A549 (cell line): ENCODE data around the gene FCRL6. TPM values are rescaled to one million over a fixed set of nuclear protein-coding genes. Genes with fewer than 3 reads are reported as not detected.

ENCODE experiments used
- ATAC-seq, 2 experiments: fragments of 200-7000 bp in 1 of 2; fragments of >200 bp in 1 of 2; cut with Nextera tagmentation in 1 of 2; cut with Tn5 transposase in 1 of 2; 3 replicates each; pipeline versions ENCODE4 v1.8.0 to v1.9.1; 2018 to 2020; ENCODE audit warnings: mild to moderate bottlenecking in 1 of 2, moderate library complexity in 1 of 2
- CTCF ChIA-PET: fragments of 300-600 bp; sonication (Branson Sonifier 250); formaldehyde crosslinking; extraction: SDS; loops from one replicate; lab custom pipeline; 2021; ENCODE audit warnings: antibody characterized with exemption, inconsistent platforms; lab: Yijun Ruan, JAX
- POLR2A ChIA-PET: fragments of 350-600 bp; formaldehyde crosslinking; extraction: SDS; loops from one replicate; lab custom pipeline; 2021; ENCODE audit warnings: antibody characterized with exemption, inconsistent platforms; lab: Yijun Ruan, JAX
- DNase-seq, 2 experiments: peaks; one replicate each; pipeline versions ENCODE4 v3.0.0 to v3.0.0-alpha.2; 2011 to 2016; ENCODE audit warnings: low read depth in 1 of 2, low spot score in 1 of 2
- FAIRE-seq: peaks from 2 replicates; lab custom pipeline; 2011; peaks lifted over from hg19 to GRCh38; lab: Jason Lieb, UNC
- H3K27ac ChIP-seq, 2 experiments: fragments of >200 bp; sonication (Bioruptor Twin); formaldehyde crosslinking; 3 replicates each; pipeline ENCODE4 v1.5.1; 2016 to 2017
- H3K4me1 ChIP-seq: fragments of >200 bp; sonication (Bioruptor Twin); formaldehyde crosslinking; 3 replicates; pipeline ENCODE4 v1.6.1; 2016
- H3K4me2 ChIP-seq: fragments of >200 bp; sonication (Bioruptor Twin); formaldehyde crosslinking; 3 replicates; pipeline ENCODE4 v1.6.1; 2016
- H3K4me3 ChIP-seq: fragments of >200 bp; sonication (Bioruptor Twin); formaldehyde crosslinking; 3 replicates; pipeline ENCODE4 v1.5.1; 2016
- H3K9me3 ChIP-seq: fragments of >200 bp; sonication (Bioruptor Twin); formaldehyde crosslinking; 3 replicates; pipeline ENCODE4 v1.6.1; 2016
- BHLHE40 ChIP-seq: IDR thresholded peaks from 2 replicates; pipeline ENCODE4 v1.6.1; 2012; ENCODE audit warnings: low read depth, low read length, inconsistent platforms
- CBX2 ChIP-seq: fragments of 200-600 bp; sonication (generic); IDR thresholded peaks from 2 replicates; pipeline ENCODE4 v1.6.1; 2016; ENCODE audit warnings: low read depth, mild to moderate bottlenecking, borderline replicate concordance
- CHD2 ChIP-seq: fragments of 150-350 bp; IDR thresholded peaks from 2 replicates; pipeline ENCODE4 v1.6.1; 2014; ENCODE audit warnings: low read length; ENCODE audit not compliant: partially characterized antibody
- E2F6 ChIP-seq: IDR thresholded peaks from 2 replicates; pipeline ENCODE4 v1.6.1; 2012; ENCODE audit warnings: low read depth, borderline replicate concordance
- ELK1 ChIP-seq: fragments of 150-350 bp; IDR thresholded peaks from 2 replicates; pipeline ENCODE4 v1.6.1; 2014; ENCODE audit warnings: low read depth, mild to moderate bottlenecking, low read length
- HDAC2 ChIP-seq: fragments of 200-600 bp; sonication (generic); IDR thresholded peaks from 2 replicates; pipeline ENCODE4 v1.6.1; 2016
- HEYL ChIP-seq: fragments of 250-450 bp; sonication (Bioruptor Pico); IDR thresholded peaks from 2 replicates; pipeline ENCODE4 v1.8.0; 2021; ENCODE audit warnings: mild to moderate bottlenecking, moderate library complexity
- HMGXB4 ChIP-seq: fragments of 250-450 bp; sonication (Bioruptor Pico); IDR thresholded peaks from 2 replicates; pipeline ENCODE4 v1.5.0; 2021; ENCODE audit warnings: mild to moderate bottlenecking, moderate library complexity, borderline replicate concordance
- HOXB13 ChIP-seq: fragments of 250-450 bp; sonication (Bioruptor Pico); IDR thresholded peaks from 2 replicates; pipeline ENCODE4 v1.5.0; 2020; ENCODE audit warnings: low read depth, mild to moderate bottlenecking, moderate library complexity
- JUN ChIP-seq, 2 experiments: fragments of >200 bp; sonication (Bioruptor Twin); formaldehyde crosslinking; IDR thresholded peaks; 2 replicates in 1 of 2; 3 replicates in 1 of 2; pipeline ENCODE4 v1.6.1; 2016 to 2017
- KDM1A ChIP-seq: fragments of 200-600 bp; sonication (generic); IDR thresholded peaks from 2 replicates; pipeline ENCODE4 v1.6.1; 2016; ENCODE audit warnings: low read depth, mild to moderate bottlenecking
- MAFK ChIP-seq: fragments of 450-650 bp; IDR thresholded peaks from 2 replicates; pipeline ENCODE4 v1.6.1; 2014; ENCODE audit not compliant: partially characterized antibody
- MAZ ChIP-seq: fragments of 150-350 bp; IDR thresholded peaks from 2 replicates; pipeline ENCODE4 v1.6.1; 2014; ENCODE audit warnings: antibody characterized with exemption, low read depth, low read length, borderline replicate concordance
- NFE2L2 ChIP-seq: fragments of 150-350 bp; conservative IDR thresholded peaks from 2 replicates; pipeline ENCODE4 v1.6.1; 2014; ENCODE audit warnings: low read length
- NPAS2 ChIP-seq: fragments of 250-450 bp; sonication (Bioruptor Pico); IDR thresholded peaks from 2 replicates; pipeline ENCODE4 v1.8.0; 2022; ENCODE audit warnings: mild to moderate bottlenecking, moderate library complexity, borderline replicate concordance
- NR3C1 ChIP-seq: fragments of >200 bp; sonication (Bioruptor Twin); formaldehyde crosslinking; IDR thresholded peaks from 3 replicates; pipeline ENCODE4 v1.6.1; 2017
- POLR2A ChIP-seq: IDR thresholded peaks from 2 replicates; pipeline ENCODE4 v1.6.1; 2012; ENCODE audit warnings: mild to moderate bottlenecking, low read length
- POLR2AphosphoS2 ChIP-seq: conservative IDR thresholded peaks from 2 replicates; pipeline ENCODE4 v1.6.1; 2012; ENCODE audit warnings: low read length, improper control_type of control experiment, inconsistent platforms
- RARB ChIP-seq: fragments of 250-450 bp; sonication (Bioruptor Pico); IDR thresholded peaks from 2 replicates; pipeline ENCODE4 v1.8.0; 2021; ENCODE audit warnings: mild to moderate bottlenecking, moderate library complexity
- RCOR1 ChIP-seq: fragments of 150-350 bp; IDR thresholded peaks from 2 replicates; pipeline ENCODE4 v1.6.1; 2014; ENCODE audit warnings: antibody characterized with exemption, low read length, low read depth
- RFX5 ChIP-seq: fragments of 450-650 bp; IDR thresholded peaks from 2 replicates; pipeline ENCODE4 v1.7.1; 2014; ENCODE audit warnings: antibody characterized with exemption, mild to moderate bottlenecking, moderate library complexity
- TFCP2L1 ChIP-seq: fragments of 250-450 bp; sonication (Bioruptor Pico); IDR thresholded peaks from 2 replicates; pipeline ENCODE4 v1.5.0; 2021; ENCODE audit warnings: mild to moderate bottlenecking
- TP53 ChIP-seq: fragments of 250-450 bp; sonication (Bioruptor Pico); IDR thresholded peaks from 2 replicates; pipeline ENCODE4 v1.5.0; 2021; ENCODE audit warnings: mild to moderate bottlenecking, moderate library complexity
- USF2 ChIP-seq: fragments of 450-650 bp; IDR thresholded peaks from 2 replicates; pipeline ENCODE4 v1.6.1; 2014; ENCODE audit warnings: antibody characterized with exemption
- ZC3H11A ChIP-seq: fragments of 450-650 bp; IDR thresholded peaks from 2 replicates; pipeline ENCODE4 v1.6.1; 2014; ENCODE audit warnings: antibody characterized with exemption, mild to moderate bottlenecking
- WGBS: methylation state at CpG from one replicate; pipeline ENCODE4 v1.1.6; 2017; ENCODE audit errors: missing lambda C conversion rate; 5-methylcytosine and 5-hydroxymethylcytosine counted together
- polyA plus RNA-seq, 4 experiments: library from polyadenylated mRNA; depleted of rRNA in 3 of 4; stranded (reverse); fragments of >200 nt; fragmentation: RNase III in 1 of 4; extraction: RNeasy Plus Mini Kit Qiagen cat#74134 plus additional on column Dnase treatment in 1 of 4; gene quantifications; 2 replicates in 3 of 4; 3 replicates in 1 of 4; pipeline ENCODE4 v1.2.3, GENCODE V29; 2011 to 2017
- TF ChIP-seq, protein P1 (sequence below): IDR thresholded peaks from 2 replicates; pipeline ENCODE4 v1.6.1; 2012
- TF ChIP-seq, protein P2 (sequence below): fragments of >200 bp; sonication (Bioruptor Twin); formaldehyde crosslinking; IDR thresholded peaks from 2 replicates; pipeline ENCODE4 v1.6.1; 2016

The FCRL6 gene
- polyA plus RNA-seq, 2 of the 4 experiments (the other 2 are of a cell fraction): not detected

DNA sequence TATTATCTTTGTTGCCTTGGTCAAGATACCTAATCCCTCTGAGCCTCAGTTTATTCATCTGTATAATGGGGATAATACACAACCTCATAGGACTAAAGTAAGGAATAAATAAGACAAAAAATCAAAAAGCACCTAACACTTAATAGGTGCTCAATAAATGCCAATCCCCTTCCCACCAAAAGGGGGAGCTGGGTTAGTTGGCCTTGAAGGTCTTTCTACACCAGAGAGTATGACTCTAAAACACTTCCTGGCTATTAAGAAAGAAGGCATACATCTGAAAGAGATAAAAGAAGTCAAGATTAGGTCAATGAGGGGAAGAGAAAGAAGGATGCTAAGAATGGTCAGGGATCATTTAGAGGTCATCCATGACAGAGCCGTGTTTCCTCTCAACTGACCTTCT is 49.2 kb downstream of the FCRL6 start:
- ChIA-PET POLR2A (no interaction called here), CTCF (interaction anchor here (0.7 to 12.1 kb wide), 7 partner anchors 11 to 52 kb away, joined by 3 to 126 read pairs (median 4); no protein-coding TSS in a partner anchor)
- Histone ChIP-seq H3K27ac (no peak overlapping the region), H3K4me3 (no peak overlapping the region)
- TF ChIP-seq MAZ: no peak
- no peak for TF ChIP-seq POLR2AphosphoS2
- no peak for TF ChIP-seq NFE2L2
- TF ChIP-seq MAFK: no peak
- TF ChIP-seq ZC3H11A: no peak
- no peak for TF ChIP-seq BHLHE40
- TF ChIP-seq, protein P1, sequence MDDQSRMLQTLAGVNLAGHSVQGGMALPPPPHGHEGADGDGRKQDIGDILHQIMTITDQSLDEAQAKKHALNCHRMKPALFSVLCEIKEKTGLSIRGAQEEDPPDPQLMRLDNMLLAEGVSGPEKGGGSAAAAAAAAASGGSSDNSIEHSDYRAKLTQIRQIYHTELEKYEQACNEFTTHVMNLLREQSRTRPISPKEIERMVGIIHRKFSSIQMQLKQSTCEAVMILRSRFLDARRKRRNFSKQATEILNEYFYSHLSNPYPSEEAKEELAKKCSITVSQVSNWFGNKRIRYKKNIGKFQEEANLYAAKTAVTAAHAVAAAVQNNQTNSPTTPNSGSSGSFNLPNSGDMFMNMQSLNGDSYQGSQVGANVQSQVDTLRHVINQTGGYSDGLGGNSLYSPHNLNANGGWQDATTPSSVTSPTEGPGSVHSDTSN: no peak
- no peak for TF ChIP-seq RARB (CRISPR knock-in tag)
- TF ChIP-seq JUN (IDR thresholded peaks at IDR 0.05): no peak
- no peak for TF ChIP-seq E2F6
- no peak for TF ChIP-seq RCOR1
- no peak for TF ChIP-seq CHD2
- no peak for TF ChIP-seq HMGXB4 (CRISPR knock-in tag)
- no peak for TF ChIP-seq POLR2A
- no peak for TF ChIP-seq NPAS2 (CRISPR knock-in tag)
- TF ChIP-seq ELK1: no peak
- TF ChIP-seq TP53 (CRISPR knock-in tag): no peak
- no peak for TF ChIP-seq NR3C1
- TF ChIP-seq, all 56 proteins: peak for 0
- WGBS: 70% methylated on average over 1 of the region's 1 CpG
- Histone ChIP-seq H3K4me2 (no peak overlapping the region), H3K4me1 (peaks cover 25% of the 10 kb centered on the region), H3K9me3 (no peaks in the 10 kb centered on the region)
- FAIRE-seq (no peak), DNase-seq (no peak), ATAC-seq (no peak)

GRCh38 chr1:159853417-159854115 is 51.4 kb downstream of the FCRL6 start:
- 27% methylated on average over 6 of the region's 6 CpGs for WGBS
- Histone ChIP-seq H3K27ac (peak overlapping the region; percentile 86 to 93; a peak in 5 of 6 replicates), H3K9me3 (no peaks in the 10 kb centered on the region), H3K4me1 (peaks cover 22% of the 10 kb centered on the region)
- POLR2A ChIA-PET: interaction anchor here (0.6 to 0.7 kb wide), 2 partner anchors 11 to 33 kb away, joined by 3 read pairs; no protein-coding TSS in a partner anchor
- CTCF ChIA-PET: interaction anchor here (1.7 to 12.1 kb wide), 2 partner anchors 38 to 55 kb away, joined by 13 to 126 read pairs; no protein-coding TSS in a partner anchor
- TF ChIP-seq HMGXB4 (CRISPR knock-in tag) (no peak), CBX2 (no peak), POLR2AphosphoS2 (no peak), BHLHE40 (no peak), KDM1A (no peak), HOXB13 (CRISPR knock-in tag) (no peak), RFX5 (no peak), HDAC2 (no peak), USF2 (no peak), HEYL (no peak), CHD2 (no peak), NR3C1 (no peak), NFE2L2 (no peak), MAZ (no peak), TFCP2L1 (no peak)
- TF ChIP-seq, protein P2, sequence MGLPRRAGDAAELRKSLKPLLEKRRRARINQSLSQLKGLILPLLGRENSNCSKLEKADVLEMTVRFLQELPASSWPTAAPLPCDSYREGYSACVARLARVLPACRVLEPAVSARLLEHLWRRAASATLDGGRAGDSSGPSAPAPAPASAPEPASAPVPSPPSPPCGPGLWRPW: no peak
- TF ChIP-seq, all 56 proteins: peak for 0
- ATAC-seq (no peak), FAIRE-seq (no peak), DNase-seq (no peak)
- H3K4me2 ChIP-seq: peak overlapping the region; percentile 78
- H3K4me3 ChIP-seq: peak overlapping the region; percentile 59
